ENCODE measurements around the gene ZBTB14. TPM values are rescaled to one million over a fixed set of nuclear protein-coding genes. Genes with fewer than 3 reads are reported as not detected.

Gene ZBTB14
- total RNA-seq, 1 experiment from 2014 or later, result 15.5 TPM

- Histone ChIP-seq H2BK20ac (ENCODE audit: low read depth, low read length, poor library complexity, severe bottlenecking) (no peak overlapping the region), H3T11ph (ENCODE audit: low read length) (no peak overlapping the region), H4K5ac (ENCODE audit: insufficient read length, low read depth, low read length) (no peak overlapping the region), H3K79me1 (ENCODE audit: insufficient read depth, low read depth, low read length, poor library complexity, severe bottlenecking) (no peaks in the 10 kb centered on the region), H3K9ac (ENCODE audit: extremely low read depth, insufficient read length, low read length) (no peak overlapping the region), H3K9me3 (ENCODE audit: control insufficient read depth, low read depth, low read length) (no peaks in the 10 kb centered on the region), H4K91ac (ENCODE audit: insufficient read length, low read depth, low read length) (no peak overlapping the region), H3K4me2 (ENCODE audit: insufficient read depth, insufficient read length, low read length) (no peak overlapping the region), H3K23me2 (ENCODE audit: insufficient read length, low read depth, low read length, poor library complexity, severe bottlenecking) (no peaks in the 10 kb centered on the region), H3K27me3 (ENCODE audit: insufficient read depth, low read length) (no peaks in the 10 kb centered on the region), H2AK5ac (ENCODE audit: insufficient read length, low read length) (no peak overlapping the region), H2BK12ac (ENCODE audit: insufficient read length, low read depth, low read length) (no peak overlapping the region), H2AFZ (ENCODE audit: low read length) (no peak overlapping the region), H2BK120ac (ENCODE audit: low read depth, low read length, poor library complexity, severe bottlenecking) (no peak overlapping the region), H3K4ac (ENCODE audit: low read depth, low read length) (no peak overlapping the region), H2BK15ac (ENCODE audit: low read depth, low read length) (no peak overlapping the region), H3K14ac (ENCODE audit: insufficient read depth, low read length) (no peak overlapping the region), H3K23ac (ENCODE audit: insufficient read length, low read depth, low read length) (no peak overlapping the region), H3K4me1 (ENCODE audit: insufficient read depth, low read length) (no peaks in the 10 kb centered on the region), H3K27ac (ENCODE audit: insufficient read length, low read depth, low read length) (no peak overlapping the region), H3K56ac (ENCODE audit: insufficient read length, low read depth, low read length) (no peak overlapping the region), H2BK5ac (ENCODE audit: insufficient read length, low read length) (no peak overlapping the region), H3K79me2 (ENCODE audit: insufficient read depth, low read length) (no peaks in the 10 kb centered on the region), H4K20me1 (ENCODE audit: control insufficient read depth, insufficient read depth, insufficient read length) (no peaks in the 10 kb centered on the region), H4K8ac (replicated peaks; ENCODE audit: insufficient read length, low read depth, low read length) (no peak overlapping the region), H3K18ac (ENCODE audit: insufficient read length, low read depth, low read length) (no peak overlapping the region)
- Mint-ChIP-seq H3K27ac (no peak overlapping the region), H3K4me3 (no peak overlapping the region), H3K9me3 (no peaks in the 10 kb centered on the region), H3K27me3 (ENCODE audit: low read depth) (no peaks in the 10 kb centered on the region), H3K36me3 (ENCODE audit: insufficient read depth in 1 of 3, low read depth in 3 of 3) (no peaks in the 10 kb centered on the region), H3K4me1 (no peaks in the 10 kb centered on the region)
- DNase-seq, result no peak
- TF ChIP-seq CTCF (conservative IDR thresholded peaks at IDR 0.05), result no peak
- WGBS (ENCODE audit: extremely low coverage, insufficient read length, low lambda C conversion rate), result no CpG with 5 or more reads among the region's 5 CpGs
These were observed 14.5 kb upstream of the ZBTB14 start for GRCh38 chr18:5309888-5310470.
